Lower lobe of right lung (tissue), 2 donors: ENCODE results near the gene PGM5. TPM values are rescaled to one million over a fixed set of nuclear protein-coding genes. Genes with fewer than 3 reads are reported as not detected.

Experiments used
- ATAC-seq, 2 donors: fragments of 200-7000 bp; cut with Tn5 transposase; one replicate each; pipeline ENCODE4 v1.9.1; 2020 to 2022; ENCODE audit warnings: mild to moderate bottlenecking in 2 of 2, moderate library complexity in 2 of 2
- DNase-seq: peaks from one replicate; pipeline ENCODE4 v3.0.0-alpha.2; 2020
- H3K27ac ChIP-seq: fragments of 200-600 bp; one replicate; pipeline ENCODE4 v1.8.0; 2022
- H3K27me3 ChIP-seq: fragments of 200-600 bp; one replicate; pipeline ENCODE4 v1.8.0; 2022; ENCODE audit warnings: low read depth
- H3K36me3 ChIP-seq: fragments of 200-600 bp; one replicate; pipeline ENCODE4 v1.8.0; 2022; ENCODE audit warnings: mild to moderate bottlenecking
- H3K4me1 ChIP-seq: fragments of 200-600 bp; one replicate; pipeline ENCODE4 v1.8.0; 2022
- H3K4me3 ChIP-seq: fragments of 200-600 bp; one replicate; pipeline ENCODE4 v1.8.0; 2022; ENCODE audit warnings: mild to moderate bottlenecking
- H3K9me3 ChIP-seq: fragments of 200-600 bp; one replicate; pipeline ENCODE4 v1.8.0; 2022
- CTCF ChIP-seq: fragments of 200-600 bp; IDR thresholded peaks from one replicate; pipeline ENCODE4 v1.8.0; 2022; ENCODE audit warnings: antibody characterized with exemption, mild to moderate bottlenecking
- intact Hi-C: fragments of 100-400 bp; cut with DNase I; formaldehyde crosslinking; loops from one replicate; pipeline ENCODE4 v1.11.0; 2022
- total RNA-seq: library from RNA; stranded (reverse); fragmentation: NEBNext Ultra II Directional; extraction: Animal tissue kit (Norgen Biotek cat#: 25700); gene quantifications from one replicate; pipeline ENCODE4 v1.2.1, GENCODE V29; 2021
- donor health status: DM: no; HTN: yes; CAD: no; lungs with severe emphysema.

The PGM5 gene
- total RNA-seq, 1 donor from 2014 or later: 26.3 TPM

DNA sequence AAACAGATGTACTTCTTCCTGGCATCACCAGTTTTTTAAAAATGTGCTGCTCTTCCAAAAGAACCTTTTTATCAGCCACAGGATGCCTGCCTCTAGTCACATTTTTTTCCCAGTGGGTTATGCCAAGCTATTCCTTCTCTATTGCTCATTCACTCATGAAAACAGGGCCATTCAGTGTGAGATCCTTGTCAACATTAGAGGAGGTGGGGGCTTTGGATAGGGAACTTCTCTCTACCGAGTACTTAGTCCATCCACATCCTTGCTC lies 181.1 kb downstream of the PGM5 start:
- ATAC-seq: peak in 1 of 2 donors; percentile 34
- no peak overlapping the region for H3K27ac ChIP-seq
- intact Hi-C loops: no loop called here

DNA sequence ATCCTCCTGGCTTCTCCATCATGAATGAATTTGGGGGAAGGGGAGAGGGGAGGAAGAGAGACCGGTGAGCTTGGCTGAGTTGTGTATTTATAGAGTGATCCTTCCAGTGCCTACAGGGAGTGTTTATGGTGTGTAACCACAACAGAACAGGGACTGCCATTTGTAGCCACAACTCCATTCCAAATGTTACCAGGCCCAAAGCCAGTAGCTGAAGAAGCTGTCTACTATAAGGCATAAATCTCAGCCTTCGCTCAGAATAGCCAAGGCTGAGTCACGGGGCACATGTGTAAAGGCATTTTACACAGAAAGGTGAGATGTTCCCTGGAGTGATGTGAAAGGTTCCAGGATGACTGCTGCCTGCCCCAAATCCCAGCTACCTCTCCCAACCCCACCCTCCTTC lies 181.8 kb downstream of the PGM5 start:
- H3K36me3 ChIP-seq: no peaks in the 10 kb centered on the region
- ATAC-seq (peak; percentile 14 to 41), DNase-seq (no peak)
- H3K4me1 ChIP-seq: peaks cover 11% of the 10 kb centered on the region
- H3K4me3 ChIP-seq: no peak overlapping the region
- H3K27ac ChIP-seq: no peak overlapping the region
- no peaks in the 10 kb centered on the region for H3K9me3 ChIP-seq
- no peaks in the 10 kb centered on the region for H3K27me3 ChIP-seq
- intact Hi-C loops: no loop called here
- no peak for TF ChIP-seq CTCF

More for the DNA sequence above, 181.1 kb downstream of the PGM5 start:
- no peak for TF ChIP-seq CTCF
- no peak overlapping the region for H3K4me3 ChIP-seq
- no peaks in the 10 kb centered on the region for H3K36me3 ChIP-seq
- no peaks in the 10 kb centered on the region for H3K9me3 ChIP-seq
- no peaks in the 10 kb centered on the region for H3K27me3 ChIP-seq
- peaks cover 11% of the 10 kb centered on the region for H3K4me1 ChIP-seq
- no peak for DNase-seq

DNA sequence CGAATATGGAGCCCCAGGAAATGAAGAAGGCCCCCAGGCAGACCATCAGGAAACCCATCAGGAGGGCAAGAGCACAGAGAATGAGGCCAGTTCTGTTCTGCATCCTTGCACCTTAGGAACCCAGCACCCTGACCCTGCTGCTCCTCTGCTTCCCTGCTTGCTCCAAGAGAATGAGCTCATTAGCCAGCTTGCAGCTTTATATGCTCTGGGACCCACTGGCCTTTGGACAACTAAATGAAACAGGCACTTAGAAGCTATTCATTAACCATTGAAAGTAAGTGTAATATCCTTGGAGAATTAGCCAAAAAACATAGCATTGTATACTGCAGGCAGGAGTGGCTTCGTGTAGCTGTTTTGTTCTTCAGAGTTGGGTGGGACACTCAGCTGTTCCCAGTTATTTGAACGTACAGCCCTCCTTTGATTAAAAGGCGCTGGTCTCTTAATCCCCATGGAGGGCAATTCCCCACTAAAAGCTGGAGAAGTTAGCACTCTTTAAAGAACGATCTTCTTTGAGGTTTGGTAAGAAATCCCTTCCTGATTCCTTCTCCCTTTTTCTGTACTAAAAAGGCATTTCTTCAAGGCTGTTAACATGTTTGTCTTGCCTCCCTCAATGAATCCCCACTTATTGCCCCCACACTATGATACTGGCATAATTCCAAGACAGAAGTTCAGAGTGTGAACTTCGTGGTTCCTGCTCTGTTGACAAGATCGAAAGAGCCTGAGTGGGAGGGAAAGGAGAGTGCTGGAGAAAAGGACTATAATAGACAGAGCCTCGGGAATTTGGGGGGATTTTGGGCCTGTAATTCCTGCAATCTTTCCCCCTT lies 184.5 kb downstream of the PGM5 start, which contains the start of gene TMEM252:
TMEM252 (minus strand) TSS at position 172 of the 824 bp plus-strand sequence; CDS start at position 103, 69 bp downstream.
- H3K4me3 ChIP-seq: no peak within 1 kb of the TSS
- DNase-seq: no peak
- intact Hi-C loops: no loop called here
- no peak for ATAC-seq
- no peaks in the 10 kb centered on the region for H3K9me3 ChIP-seq
- H3K4me1 ChIP-seq: peaks cover 14% of the 10 kb centered on the region
- no peaks in the 10 kb centered on the region for H3K36me3 ChIP-seq
- H3K27me3 ChIP-seq: no peaks in the 10 kb centered on the region
- no peak for TF ChIP-seq CTCF
- no peak within 1 kb of the TSS for H3K27ac ChIP-seq

- Histone ChIP-seq H3K4me1 (peaks cover 16% of the 10 kb centered on the region), H3K9me3 (no peaks in the 10 kb centered on the region), H3K27ac (no peak overlapping the region), H3K4me3 (no peak overlapping the region), H3K27me3 (no peaks in the 10 kb centered on the region), H3K36me3 (no peaks in the 10 kb centered on the region)
- ATAC-seq (no peak), DNase-seq (no peak)
- intact Hi-C loops: no loop called here
- TF ChIP-seq CTCF: no peak
These were observed 185.2 kb downstream of the PGM5 start for GRCh38 chr9:68541568-68541967.

DNA sequence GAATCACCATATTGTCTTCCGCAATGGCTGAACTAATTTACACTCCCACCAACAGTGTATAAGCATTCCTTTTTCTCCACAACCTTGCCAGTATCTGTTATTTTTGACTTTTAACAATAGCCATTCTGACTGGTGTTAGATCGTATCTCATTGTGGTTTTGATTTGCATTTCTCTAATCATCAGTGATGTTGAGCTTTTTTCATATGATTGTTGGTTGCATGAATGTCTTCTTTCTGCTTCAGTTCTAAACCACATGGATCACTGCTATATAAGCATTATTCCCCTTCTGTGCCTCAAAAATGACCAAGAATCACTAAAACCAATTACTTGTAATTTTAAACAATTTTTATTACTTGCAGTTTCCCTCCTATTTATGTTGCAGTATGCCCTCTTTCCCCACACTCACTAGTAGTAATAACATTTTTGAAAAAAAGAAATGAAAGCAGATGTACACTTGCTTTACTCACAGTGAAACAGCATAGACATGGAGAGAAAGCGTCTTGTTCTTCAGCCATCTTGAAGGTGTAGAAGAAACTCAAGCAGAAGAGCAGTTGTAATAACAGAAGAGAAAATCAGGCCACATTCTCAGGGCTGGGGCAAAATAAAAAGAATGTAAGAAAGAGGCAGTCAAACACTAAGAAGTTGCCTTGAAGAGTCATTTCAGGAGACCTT lies 188.8 kb downstream of the PGM5 start:
- intact Hi-C loops: no loop called here
- no peak for ATAC-seq
- Histone ChIP-seq H3K36me3 (no peaks in the 10 kb centered on the region), H3K4me3 (no peak overlapping the region), H3K27me3 (no peaks in the 10 kb centered on the region), H3K4me1 (peaks cover 16% of the 10 kb centered on the region), H3K27ac (no peak overlapping the region), H3K9me3 (no peaks in the 10 kb centered on the region)
- DNase-seq: no peak
- TF ChIP-seq CTCF: no peak
